Measurements from ENCODE around the gene UBL7. TPM values are rescaled to one million over a fixed set of nuclear protein-coding genes. Genes with fewer than 3 reads are reported as not detected.
"Not testable (repeated sequence)": the region's sequence is repeated elsewhere in the genome, so short reads cannot be mapped to it uniquely, and the experiment has no call there.

UBL7 gene
- total RNA-seq, 1 experiment from 2014 or later: 83.9 TPM

DNA sequence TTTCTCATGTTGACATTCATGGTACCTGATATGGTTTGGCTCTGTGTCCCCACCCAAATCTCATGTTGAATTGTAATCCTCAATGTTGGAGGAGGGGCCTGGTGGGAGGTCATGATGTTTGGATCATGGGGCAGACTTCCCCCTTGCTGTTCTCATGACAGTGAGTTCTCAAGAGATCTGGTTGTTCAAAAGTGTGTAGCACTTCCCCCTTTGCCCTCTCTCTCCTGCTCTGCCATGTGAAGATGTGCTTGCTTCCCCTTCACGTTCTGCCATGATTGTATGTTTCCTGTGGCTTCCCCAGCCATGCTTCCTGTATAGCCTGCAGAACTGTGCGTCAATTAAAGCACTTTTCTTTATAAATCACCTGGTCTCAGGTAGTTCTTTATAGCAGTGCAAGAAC lies 3.3 kb upstream of the UBL7 start:
- DNase-seq (ENCODE audit: low spot score): no peak

DNA sequence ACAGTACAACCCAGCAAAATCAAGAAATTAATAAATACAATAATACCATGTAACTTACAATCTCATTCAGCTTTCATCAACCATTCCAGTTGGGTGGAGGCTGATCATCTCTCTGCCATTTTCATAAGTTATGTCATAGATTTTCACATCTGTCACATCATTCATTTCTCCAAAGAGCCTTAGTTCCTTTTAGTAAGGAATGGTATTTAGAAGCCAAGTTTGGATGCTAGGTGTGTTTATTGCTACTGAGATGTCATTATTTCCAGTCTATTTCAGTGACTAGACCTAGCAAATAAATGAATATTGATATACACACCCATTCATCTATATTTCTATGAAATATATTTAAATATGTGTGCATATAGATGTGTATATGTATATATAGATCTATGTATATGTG lies 2.7 kb upstream of the UBL7 start:
- no peak for DNase-seq (ENCODE audit: low spot score)

DNA sequence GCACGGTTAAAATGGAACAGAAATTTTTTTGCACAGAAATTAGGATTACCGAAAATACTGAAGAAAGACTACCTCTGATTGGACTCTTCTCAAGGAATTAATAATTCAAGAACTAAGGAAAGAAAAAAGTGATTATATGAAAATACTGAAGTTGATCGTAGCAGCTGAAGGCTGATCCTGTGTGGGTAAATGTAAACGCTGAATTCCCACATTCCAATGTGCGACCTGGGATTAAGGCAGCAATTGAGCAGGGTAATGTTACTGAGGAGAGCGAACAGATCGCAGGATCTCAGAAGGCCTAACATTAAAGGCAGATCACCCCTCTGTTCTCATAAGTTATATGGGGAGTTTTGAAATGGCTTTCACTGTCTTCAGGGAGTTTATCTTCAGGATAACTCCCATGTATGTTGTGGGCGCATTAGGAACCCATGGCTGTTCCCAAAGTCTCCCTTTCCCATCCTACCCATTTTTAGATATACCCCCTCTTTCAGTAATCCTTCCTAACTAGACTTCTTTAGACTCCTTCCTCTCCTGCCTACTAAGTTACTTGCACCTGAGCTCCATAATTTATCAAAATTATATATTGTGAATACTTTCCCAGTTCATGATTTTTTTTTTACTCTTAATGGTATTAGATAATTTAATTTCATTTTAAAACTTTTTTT lies 1.0 kb upstream of the UBL7 start:
- DNase-seq (ENCODE audit: low spot score): no peak

DNA sequence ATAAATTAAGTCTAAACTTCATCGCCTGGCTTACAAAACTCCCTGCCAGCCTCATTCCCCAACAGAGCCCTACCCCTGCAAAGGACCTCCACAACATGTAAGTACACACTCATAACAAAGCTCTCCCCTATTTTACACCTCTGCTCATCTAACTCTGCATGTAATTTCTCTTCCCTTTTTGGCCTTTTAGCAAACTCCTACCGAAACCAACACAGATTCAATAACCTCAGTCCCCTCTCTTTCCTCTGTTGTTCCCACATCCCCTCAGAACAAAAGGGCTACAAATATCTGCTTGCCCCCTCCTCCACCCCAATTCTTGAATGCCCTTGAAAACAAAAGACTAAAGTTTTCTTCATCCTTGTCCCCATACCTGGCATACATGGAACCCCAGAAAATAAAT lies 662 bp downstream of the UBL7 start:
- DNase-seq (ENCODE audit: low spot score): no peak

DNA sequence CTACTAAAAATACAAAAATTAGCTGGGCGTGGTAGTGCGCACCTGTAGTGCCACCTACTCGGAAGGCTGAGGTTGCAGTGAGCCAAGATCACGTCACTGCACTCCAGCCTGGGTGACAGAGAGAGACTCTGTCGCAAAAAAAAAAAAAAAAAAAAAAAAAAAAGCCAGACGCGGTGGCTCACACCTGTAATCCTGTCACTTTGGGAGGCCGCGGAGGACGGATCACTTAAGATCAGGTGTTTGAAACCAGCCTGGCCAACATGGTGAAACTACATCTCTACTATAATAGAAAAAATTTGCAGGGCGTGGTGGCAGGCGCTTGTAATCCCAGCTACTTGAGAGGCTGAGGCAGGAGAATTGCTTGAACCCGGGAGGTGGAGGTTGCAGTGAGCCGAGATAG lies 1.2 kb downstream of the UBL7 start:
- not testable (repeated sequence) for DNase-seq (ENCODE audit: low spot score)

DNA sequence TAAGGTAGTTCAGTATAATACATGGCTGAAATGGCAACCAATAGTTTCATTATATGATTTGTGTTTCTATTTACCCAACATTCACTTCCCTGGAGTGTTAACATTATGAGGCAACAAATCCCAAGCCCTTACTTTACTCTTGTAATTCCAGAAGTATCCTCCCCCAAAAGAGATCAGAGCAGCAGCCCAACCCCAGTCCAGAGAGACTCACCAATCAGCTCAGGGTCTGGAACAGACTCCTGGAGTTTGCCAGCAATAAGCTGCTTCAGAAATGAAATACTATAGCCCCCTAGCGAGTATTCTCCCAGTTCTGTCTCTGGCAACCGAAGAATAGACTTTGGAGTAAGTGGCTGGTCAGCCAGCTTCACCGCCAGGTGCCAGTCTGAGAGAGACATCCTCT lies 2.5 kb downstream of the UBL7 start:
- DNase-seq (ENCODE audit: low spot score): no peak

DNA sequence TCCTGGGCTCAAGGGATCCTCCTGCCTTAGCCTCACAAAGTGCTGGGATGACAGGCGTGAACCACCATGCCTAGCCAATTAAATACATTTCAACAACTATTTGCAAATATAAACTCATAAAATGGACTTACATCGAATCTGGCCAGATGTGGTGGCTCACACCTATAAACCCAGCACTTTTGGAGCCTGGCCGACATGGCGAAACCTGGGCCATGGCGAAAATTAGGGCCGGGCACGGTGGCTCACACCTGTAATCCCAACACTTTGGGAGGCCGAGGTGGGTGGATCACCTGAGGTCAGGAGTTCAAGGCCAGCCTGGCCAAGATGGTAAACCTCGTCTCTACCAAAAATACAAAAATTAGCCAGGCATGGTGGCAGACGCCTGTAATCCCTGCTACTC lies 3.9 kb downstream of the UBL7 start:
- DNase-seq (ENCODE audit: low spot score): not testable (repeated sequence)

DNA sequence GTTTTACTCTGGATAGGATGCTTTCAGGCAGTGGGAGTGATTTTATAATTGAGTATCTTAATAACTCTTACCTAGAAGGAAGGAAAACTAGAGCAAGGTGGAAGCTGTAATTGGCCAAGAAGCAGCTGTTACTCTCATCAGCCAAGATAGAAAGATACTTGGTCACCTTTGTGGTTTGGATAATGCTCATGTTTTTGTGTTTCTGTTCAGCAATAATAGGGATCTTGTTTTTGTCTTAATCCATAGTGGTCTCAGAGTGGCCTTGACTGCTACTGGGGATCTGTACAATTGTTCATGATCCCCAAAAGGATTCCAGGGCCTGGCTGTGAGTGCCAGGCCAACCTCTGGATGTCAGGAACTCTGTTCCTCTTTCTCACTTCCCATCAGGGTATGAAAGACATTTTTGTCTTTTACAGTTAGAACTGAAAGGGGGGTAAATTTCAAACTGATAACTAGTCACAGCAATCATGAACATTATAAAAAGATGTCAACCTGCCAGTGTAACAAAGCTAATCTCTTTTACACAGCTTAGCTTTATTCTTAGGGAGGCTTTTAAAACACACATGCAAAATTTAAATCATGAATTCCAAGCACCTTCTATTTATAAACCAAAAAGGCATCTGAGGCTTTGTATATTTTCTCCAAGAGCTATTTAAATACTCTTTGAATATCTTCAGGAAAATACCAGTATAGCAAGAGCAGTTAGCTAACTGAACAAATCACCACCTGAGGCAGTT lies 6.0 kb downstream of the UBL7 start:
- no peak for DNase-seq (ENCODE audit: low spot score)

DNA sequence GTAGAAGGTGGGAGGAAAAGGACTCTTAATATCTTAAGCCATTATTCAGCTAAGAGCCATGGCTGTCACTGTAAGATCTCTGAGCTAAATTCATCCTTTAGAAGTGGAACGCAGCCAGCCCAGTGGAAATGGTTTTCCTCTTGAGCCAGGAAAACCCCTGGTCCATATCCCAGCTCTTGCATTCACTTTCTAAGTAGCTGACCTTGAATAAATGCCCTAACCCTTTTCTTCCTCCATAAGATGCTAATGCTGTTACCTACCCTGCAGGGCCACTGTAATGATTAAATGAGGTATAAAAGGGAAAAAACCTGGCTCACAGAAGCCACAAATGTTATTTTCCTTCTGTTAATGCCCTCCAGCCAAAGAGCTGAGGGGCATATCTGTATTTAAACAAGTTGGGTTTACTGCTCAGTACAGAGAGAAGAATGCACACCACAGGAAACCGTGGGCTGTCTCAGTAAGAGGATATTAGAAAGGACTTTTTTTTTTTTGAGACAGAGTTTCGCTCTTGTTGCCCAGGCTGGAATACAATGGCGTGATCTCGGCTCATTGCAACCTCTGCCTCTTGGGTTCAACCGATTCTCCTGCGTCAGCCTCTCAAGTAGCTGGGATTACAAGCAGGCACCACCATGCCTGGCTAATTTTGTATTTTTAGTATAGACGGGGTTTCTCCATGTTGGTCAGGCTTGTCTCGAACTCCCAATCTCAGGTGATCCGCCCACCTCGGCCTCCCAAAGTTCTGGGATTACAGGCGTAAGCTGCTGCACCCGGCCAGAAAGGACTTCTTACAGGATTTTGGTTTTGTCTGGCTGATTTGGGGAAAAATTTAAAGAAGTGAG lies 6.8 kb downstream of the UBL7 start:
- no peak for DNase-seq (ENCODE audit: low spot score)

DNA sequence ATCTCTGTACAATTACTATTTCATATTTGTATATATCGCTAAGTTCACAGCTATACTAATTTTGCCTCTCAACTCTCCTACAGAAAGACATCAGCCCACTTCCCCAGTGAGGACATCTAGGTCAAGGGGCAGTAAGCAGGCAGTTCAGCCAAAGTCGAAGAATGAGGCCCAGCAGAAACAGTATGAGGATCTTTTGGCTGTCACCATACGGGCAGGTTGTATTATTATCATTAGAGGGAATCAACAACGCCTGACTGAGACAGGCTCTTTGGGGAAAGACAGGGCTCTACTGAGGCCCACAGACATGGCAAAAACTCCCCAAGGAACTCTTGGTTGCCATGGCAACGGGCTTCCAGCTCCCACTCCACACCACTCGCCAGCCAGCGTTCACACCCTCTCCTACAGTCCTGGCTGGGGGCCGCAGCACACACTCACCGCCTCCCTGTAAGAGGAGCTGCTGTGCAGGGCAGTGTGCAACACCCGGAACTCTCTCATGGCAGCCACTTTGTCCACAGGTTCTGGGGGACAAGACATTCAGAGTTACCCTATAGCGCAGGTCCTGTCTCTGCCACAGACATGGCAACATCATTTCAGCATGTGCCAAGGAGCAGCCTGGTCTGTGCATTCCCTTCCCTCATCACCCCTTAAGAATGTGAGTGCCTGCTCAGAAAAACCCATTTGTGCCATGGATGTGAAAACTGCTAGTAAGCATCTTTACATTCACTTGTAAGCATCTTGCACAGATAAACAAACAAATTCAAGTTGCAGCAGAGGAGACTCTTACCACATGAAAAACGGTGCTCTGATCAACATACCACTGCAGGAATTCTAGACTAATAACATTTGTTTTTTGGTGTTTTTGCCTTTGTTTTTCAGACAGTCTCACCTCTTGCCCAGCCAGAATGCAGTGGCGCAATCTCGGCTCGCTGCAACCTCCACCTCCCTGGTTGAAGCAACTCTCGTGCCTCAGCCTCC lies 8.8 kb downstream of the UBL7 start:
- DNase-seq (ENCODE audit: low spot score): no peak

DNA sequence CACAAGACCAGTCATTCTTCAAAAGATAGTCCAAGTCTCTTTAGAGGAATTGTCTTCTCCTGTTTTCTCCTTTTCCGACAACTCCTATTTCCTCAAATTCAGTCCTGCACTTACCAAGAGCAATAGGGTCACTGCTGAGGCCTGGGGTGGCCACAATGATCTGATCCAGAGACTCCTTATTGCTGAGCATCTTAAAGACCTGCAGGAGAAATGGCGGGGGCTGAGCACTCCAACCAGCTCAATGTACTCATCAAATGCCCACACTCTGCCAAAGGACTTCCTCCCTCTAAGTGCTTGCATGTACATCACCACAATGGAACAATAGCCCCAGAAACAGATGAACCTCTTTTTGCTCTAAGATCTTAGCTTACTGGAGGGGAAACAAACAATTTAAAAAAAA lies 9.6 kb downstream of the UBL7 start:
- DNase-seq (ENCODE audit: low spot score): no peak

DNA sequence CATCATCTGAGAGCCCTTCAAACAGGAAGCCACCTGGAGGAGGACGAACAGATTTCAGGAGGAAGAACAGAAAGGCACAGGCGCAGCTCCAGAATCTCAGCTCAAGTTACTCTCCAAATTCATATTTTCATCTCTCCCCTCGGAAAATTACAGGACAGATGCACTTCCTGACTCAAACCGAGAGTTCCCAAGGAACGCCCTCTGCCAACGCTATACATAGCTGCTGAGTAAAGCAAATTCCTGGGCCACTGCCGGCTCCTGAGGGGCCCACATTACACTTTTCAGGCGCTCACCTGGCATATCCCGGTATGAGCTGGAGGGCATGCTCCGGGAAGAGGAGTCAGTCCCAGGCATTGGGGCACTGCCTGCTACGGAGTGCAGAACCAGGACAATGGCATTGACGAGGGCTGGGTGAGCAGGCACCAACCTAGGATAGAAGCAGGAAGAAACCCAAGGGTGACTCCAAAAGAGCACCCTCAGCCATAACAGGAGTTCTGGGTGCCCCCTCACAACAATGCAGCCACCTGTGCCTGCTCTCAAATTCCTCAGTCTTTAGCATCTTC lies 11.2 kb downstream of the UBL7 start:
- DNase-seq (ENCODE audit: low spot score): no peak

DNA sequence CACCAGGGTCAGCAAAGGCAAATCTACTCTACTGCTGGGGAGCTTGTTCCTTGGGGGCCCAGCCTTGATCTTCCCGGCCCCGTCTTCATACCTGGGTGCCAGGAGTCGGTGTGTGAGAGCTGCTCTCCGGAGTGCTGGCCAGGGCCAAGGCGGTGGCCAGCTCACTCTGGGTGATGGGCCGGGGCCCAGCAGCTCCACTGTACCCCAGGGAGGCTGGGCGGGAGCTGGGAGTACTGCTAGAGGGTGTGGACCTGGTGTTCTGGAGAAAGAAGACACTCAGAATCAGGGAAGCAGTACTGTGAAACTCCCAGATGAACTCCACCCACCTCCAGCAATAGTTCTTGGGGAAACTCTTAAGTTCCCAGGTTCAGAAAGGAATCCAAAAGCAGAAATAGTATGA lies 11.9 kb downstream of the UBL7 start:
- DNase-seq (ENCODE audit: low spot score): no peak

DNA sequence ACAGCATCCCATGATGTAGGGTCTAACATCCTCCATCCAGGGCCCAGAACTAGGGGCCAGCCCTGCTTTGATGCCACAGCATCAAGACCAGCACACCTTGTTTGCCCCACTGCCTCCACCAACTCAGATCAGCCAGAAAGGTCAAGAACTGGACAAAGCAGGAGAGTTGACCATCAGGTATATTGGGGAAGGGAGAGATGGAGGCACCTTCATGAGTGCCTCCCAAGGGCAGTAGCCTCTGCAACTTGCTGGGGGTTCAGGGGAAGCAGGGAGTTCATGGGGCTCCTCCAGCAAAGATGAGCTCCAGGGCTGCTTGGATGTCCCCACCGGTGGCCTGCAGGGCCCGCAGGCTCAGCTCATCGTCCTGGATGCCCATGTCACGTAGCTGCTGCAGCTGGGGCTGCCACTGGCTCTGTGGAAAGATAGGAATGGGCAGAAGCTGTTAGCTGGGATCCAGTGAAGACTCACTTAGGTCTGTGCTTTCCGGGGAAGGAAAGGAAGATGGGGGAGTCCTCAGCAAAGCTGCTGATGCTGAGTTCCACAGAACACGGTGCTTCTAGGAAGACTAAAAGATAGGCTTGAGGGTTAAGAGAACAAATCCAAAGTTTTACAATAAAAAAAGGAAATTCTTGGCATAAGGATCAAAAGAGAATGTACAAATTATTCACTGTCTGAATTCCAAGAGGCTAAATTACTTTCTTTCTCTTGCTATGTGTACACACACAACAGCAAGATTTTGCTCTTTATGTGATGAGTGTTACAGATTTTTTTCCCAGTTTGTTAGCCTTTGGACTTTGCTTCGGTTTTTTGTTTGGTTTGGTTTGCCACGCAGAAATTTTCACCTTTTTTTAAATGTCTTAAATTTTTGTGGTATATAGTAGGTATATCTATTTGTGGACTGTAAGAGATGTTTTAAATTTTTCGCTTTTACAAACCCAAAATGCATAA lies 14.9 kb downstream of the UBL7 start:
- DNase-seq (ENCODE audit: low spot score): no peak

DNA sequence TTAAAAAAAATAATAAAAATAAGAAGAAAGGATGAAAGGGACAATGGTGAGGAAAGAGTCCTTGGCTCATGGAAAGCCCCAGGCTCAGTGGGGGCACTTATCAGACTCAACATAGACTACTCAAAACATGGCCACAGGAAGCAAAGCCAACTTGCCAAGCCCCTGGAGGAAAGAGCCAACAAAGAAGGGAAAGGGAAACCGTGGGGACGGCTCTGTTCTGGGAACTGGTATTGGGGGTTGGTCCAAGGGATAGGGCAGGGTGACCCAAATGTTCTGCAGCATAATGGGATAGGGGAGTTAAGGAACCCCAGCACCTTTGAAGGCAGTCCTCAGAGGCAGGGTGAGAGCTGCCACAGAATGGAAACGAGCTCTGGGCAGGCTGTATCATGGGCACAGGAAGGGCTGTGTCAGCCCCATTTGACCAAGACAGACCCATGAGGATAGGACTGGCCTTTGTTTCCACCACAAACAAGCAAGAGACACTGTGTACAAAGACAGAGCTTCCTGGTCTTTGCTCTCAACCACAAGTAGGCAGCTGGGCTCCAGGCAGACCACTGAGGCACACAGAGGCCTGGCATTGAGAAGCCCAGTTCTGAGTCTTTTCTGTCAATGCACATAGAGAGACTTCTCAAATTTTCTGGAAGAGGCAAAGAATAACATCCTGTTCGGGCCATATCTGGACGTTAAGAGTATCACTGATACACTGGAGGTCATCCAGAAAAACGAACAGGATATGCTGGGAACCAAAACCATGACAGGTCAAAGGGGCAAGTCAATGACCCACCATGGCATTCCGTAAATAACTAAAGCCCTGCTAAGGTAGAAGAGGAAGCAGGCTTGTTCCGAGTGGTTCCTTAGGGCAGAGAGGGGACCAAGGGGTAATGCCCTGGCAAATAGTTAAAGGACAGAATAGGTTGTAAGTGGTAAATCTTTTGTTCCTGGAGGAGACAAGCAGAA lies 16.6 kb downstream of the UBL7 start:
- DNase-seq (ENCODE audit: low spot score): no peak

DNA sequence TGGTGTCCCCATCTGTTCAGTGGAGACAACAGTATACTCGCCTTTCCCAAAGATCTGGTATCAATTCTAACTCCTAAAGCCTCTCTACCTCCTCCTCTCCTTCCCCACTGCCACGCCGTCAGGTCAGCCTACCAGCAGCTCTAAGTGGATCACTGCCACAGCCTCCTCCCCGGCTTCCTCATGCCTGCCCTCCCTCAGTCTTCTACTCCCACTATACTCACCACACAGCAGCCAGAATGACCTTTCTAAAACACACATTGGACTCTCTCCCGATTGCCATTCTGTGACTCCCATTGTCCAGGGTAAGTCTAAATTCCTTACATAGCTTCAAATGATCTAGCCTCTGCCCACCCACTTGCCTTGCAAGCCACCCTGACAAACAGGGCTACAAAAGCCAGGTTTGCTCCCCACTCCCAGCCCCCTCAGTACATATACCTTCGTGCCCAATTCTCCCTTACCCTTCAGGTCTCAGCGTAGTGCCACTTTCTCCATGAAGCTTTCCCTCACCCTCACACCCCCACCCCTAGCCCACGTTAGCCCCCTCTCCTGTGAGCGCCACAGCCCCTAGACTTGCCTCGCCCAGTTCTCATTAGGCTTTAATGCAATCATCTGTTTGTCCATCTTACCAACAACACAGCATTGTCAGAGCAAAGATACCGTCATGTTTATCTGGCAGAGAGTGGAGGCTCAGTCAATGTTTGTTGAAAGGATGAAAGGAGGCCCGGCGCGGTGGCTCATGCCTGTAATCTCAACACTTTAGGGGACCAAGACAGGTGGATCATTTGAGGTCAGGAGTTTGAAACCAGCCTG lies 17.7 kb downstream of the UBL7 start:
- no peak for DNase-seq (ENCODE audit: low spot score)

DNA sequence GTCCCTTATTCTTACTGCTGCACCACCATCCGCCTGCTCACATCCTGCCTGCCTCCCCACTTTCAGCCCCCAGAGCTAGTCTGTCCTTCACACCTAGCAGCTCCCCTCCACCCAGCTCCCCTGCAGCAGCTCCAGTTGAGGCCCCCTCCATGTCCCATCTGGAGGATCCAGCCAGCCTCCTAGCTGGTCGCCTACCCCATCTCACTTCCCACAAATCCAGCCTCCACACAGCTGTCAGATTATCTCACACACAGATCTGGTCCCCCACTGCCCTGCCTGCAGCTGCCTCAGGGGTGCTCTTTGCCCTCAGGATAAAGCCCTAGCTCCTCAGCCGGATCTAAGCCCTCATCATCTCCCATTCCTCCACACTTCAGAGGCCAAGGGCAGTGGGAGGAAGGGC lies 18.4 kb downstream of the UBL7 start:
- DNase-seq (ENCODE audit: low spot score): no peak

DNA sequence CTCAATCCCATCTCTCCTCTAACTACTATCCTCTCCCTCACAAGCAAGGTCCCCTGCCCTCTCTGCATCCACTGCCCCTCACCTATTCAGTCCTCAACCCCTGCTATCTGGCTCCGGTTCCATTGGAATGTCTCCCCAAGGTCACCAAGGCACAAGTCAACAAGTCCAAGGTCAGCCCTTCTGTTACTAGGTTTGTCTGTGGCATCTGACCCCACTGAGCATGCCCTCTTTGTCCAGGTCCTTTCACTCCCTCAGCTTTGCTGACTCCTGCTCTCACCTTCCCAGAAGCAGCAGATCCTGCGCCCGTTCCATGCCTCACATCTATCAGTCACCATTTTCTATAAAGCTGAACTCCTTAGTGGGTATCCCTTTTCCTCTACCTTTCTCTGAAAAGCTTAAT lies 18.9 kb downstream of the UBL7 start:
- no peak for DNase-seq (ENCODE audit: low spot score)

All from H4 (cell line).